ENCODE results near the gene SP140L.

DNA sequence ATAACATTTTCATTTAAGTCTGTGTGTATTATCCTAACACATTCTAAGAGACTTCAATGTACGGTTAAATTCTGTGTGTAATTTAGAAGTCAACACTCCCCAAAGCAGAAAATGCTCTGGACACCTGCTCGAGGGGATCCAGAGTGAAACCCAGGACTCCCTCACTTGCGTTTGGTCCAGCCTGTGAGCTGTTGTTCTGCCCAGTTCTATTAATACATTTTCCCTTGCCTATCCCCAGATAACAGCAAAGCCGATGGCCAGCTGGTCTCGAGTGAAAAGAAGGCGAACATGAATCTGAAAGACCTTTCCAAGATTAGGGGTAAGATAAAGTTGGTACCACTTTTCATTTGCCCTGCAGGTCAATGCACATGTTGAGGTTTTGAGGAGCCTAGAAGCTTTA is 58.0 kb downstream of the SP140L start:
- TF ChIP-seq, protein P1, sequence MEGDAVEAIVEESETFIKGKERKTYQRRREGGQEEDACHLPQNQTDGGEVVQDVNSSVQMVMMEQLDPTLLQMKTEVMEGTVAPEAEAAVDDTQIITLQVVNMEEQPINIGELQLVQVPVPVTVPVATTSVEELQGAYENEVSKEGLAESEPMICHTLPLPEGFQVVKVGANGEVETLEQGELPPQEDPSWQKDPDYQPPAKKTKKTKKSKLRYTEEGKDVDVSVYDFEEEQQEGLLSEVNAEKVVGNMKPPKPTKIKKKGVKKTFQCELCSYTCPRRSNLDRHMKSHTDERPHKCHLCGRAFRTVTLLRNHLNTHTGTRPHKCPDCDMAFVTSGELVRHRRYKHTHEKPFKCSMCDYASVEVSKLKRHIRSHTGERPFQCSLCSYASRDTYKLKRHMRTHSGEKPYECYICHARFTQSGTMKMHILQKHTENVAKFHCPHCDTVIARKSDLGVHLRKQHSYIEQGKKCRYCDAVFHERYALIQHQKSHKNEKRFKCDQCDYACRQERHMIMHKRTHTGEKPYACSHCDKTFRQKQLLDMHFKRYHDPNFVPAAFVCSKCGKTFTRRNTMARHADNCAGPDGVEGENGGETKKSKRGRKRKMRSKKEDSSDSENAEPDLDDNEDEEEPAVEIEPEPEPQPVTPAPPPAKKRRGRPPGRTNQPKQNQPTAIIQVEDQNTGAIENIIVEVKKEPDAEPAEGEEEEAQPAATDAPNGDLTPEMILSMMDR (IDR thresholded peaks at IDR 0.05): no peak
- TF ChIP-seq POLR2A (IDR thresholded peaks at IDR 0.05) (no peak), POLR2AphosphoS5 (IDR thresholded peaks at IDR 0.05) (no peak)

Data from upper lobe of left lung (tissue), 4 donors.